IMR-90 (cell line): Measurements from ENCODE around the gene GTPBP8. TPM values are rescaled to one million over a fixed set of nuclear protein-coding genes. Genes with fewer than 3 reads are reported as not detected.

Experiments
- ATAC-seq: fragments of 200-7000 bp; cut with Tn5 transposase; 2 replicates; pipeline ENCODE4 v1.9.1; 2020; ENCODE audit warnings: low read depth, mild to moderate bottlenecking, moderate library complexity
- BruUV-seq: library from RNA; stranded (reverse); fragments of 400-500 nt; replicated peaks from 2 replicates; lab custom pipeline; 2021; lab: Mats Ljungman, UMichigan
- CTCF ChIA-PET: fragments of 300-600 bp; formaldehyde crosslinking; extraction: SDS; loops from one replicate; lab custom pipeline; 2021; ENCODE audit warnings: antibody characterized with exemption; lab: Yijun Ruan, JAX
- POLR2A ChIA-PET: fragments of 300-600 bp; sonication (Branson Sonifier 250); formaldehyde crosslinking; loops from one replicate; lab custom pipeline; 2022; ENCODE audit warnings: antibody characterized with exemption; ENCODE audit not compliant: unreplicated experiment; lab: Charles Lee
- DNase-seq: peaks from one replicate; pipeline ENCODE4 v3.0.0; 2013
- H2AFZ ChIP-seq: replicated peaks from 2 replicates; pipeline ENCODE3; 2013; ENCODE audit warnings: low read length, mild to moderate bottlenecking; ENCODE audit not compliant: poor library complexity
- H2AK5ac ChIP-seq: 2 replicates; pipeline ENCODE4 v1.6.1; 2013; ENCODE audit warnings: low read depth, low read length, inconsistent platforms
- H2AK9ac ChIP-seq: replicated peaks from 2 replicates; pipeline ENCODE3; 2013; ENCODE audit warnings: mild to moderate bottlenecking, low read depth, low read length, moderate library complexity; ENCODE audit not compliant: poor library complexity
- H2BK120ac ChIP-seq: 2 replicates; pipeline ENCODE4 v1.6.1; 2013; ENCODE audit warnings: low read depth, low read length, inconsistent platforms
- H2BK15ac ChIP-seq: 3 replicates; pipeline ENCODE4 v1.6.1; 2013; ENCODE audit warnings: low read depth, low read length, inconsistent platforms
- H2BK20ac ChIP-seq: 2 replicates; pipeline ENCODE4 v1.6.1; 2013; ENCODE audit warnings: low read depth, mild to moderate bottlenecking, inconsistent platforms, low read length, moderate library complexity
- H2BK5ac ChIP-seq: 2 replicates; pipeline ENCODE4 v1.6.1; 2013; ENCODE audit warnings: mild to moderate bottlenecking, low read depth, low read length, inconsistent platforms; ENCODE audit not compliant: poor library complexity, severe bottlenecking
- H3K14ac ChIP-seq: replicated peaks from 2 replicates; pipeline ENCODE4 v1.6.1; 2013; ENCODE audit warnings: low read depth, low read length, inconsistent platforms
- H3K18ac ChIP-seq: 2 replicates; pipeline ENCODE4 v1.6.1; 2013; ENCODE audit warnings: low read depth, low read length, control low read depth
- H3K23ac ChIP-seq: 2 replicates; pipeline ENCODE4 v1.6.1; 2013; ENCODE audit warnings: low read depth, low read length, inconsistent platforms
- H3K27ac ChIP-seq: 2 replicates; pipeline ENCODE4 v1.5.1; 2013; ENCODE audit warnings: mild to moderate bottlenecking, control low read depth, low read length; ENCODE audit not compliant: insufficient read depth
- H3K27me3 ChIP-seq: 2 replicates; pipeline ENCODE4 v1.6.1; 2013; ENCODE audit warnings: low read length; ENCODE audit not compliant: control insufficient read depth, insufficient read depth
- H3K36me3 ChIP-seq: 2 replicates; pipeline ENCODE4 v1.6.1; 2013; ENCODE audit warnings: low read length, mixed read lengths; ENCODE audit not compliant: control insufficient read depth, insufficient read depth
- H3K4ac ChIP-seq: 2 replicates; pipeline ENCODE4 v1.6.1; 2013; ENCODE audit warnings: low read depth, low read length, inconsistent platforms
- H3K4me1 ChIP-seq: 2 replicates; pipeline ENCODE4 v1.6.1; 2013; ENCODE audit warnings: low read length, mixed read lengths; ENCODE audit not compliant: control insufficient read depth, insufficient read depth
- H3K4me2 ChIP-seq: 2 replicates; pipeline ENCODE4 v1.6.1; 2013; ENCODE audit warnings: low read depth, mild to moderate bottlenecking, control low read depth, low read length, moderate library complexity
- H3K4me3 ChIP-seq: 2 replicates; pipeline ENCODE4 v1.5.1; 2013; ENCODE audit warnings: low read depth, mild to moderate bottlenecking, control low read depth, low read length, moderate library complexity; ENCODE audit not compliant: insufficient read depth
- H3K56ac ChIP-seq: 2 replicates; pipeline ENCODE4 v1.6.1; 2013; ENCODE audit warnings: low read length, inconsistent platforms; ENCODE audit not compliant: insufficient read depth; ENCODE audit errors: extremely low read depth
- H3K79me1 ChIP-seq, 2 experiments: 2 replicates each; pipeline ENCODE4 v1.6.1; 2013; ENCODE audit warnings: low read length in 2 of 2, inconsistent platforms in 1 of 2, low read depth in 1 of 2
- H3K9ac ChIP-seq: 2 replicates; pipeline ENCODE4 v1.6.1; 2013; ENCODE audit warnings: low read depth, low read length, control low read depth
- H3K9me1 ChIP-seq: 2 replicates; pipeline ENCODE4 v1.6.1; 2013; ENCODE audit warnings: low read length, inconsistent platforms; ENCODE audit not compliant: insufficient read depth
- H3K9me3 ChIP-seq: 2 replicates; pipeline ENCODE4 v1.6.1; 2013; ENCODE audit warnings: low read length; ENCODE audit not compliant: control insufficient read depth, insufficient read depth
- H4K20me1 ChIP-seq: 2 replicates; pipeline ENCODE4 v1.6.1; 2013; ENCODE audit warnings: low read length, inconsistent platforms; ENCODE audit not compliant: insufficient read depth
- H4K5ac ChIP-seq: 2 replicates; pipeline ENCODE4 v1.6.1; 2013; ENCODE audit warnings: mild to moderate bottlenecking, low read depth, low read length, control low read depth
- H4K8ac ChIP-seq, 2 experiments: 2 replicates each; pipeline ENCODE4 v1.6.1; 2013; ENCODE audit warnings: low read depth in 2 of 2, low read length in 2 of 2, control low read depth in 1 of 2, inconsistent platforms in 1 of 2
- H4K91ac ChIP-seq: 2 replicates; pipeline ENCODE4 v1.6.1; 2013; ENCODE audit warnings: low read depth, low read length, inconsistent platforms; ENCODE audit not compliant: insufficient read depth
- ELK1 ChIP-seq: fragments of 150-350 bp; IDR thresholded peaks from 2 replicates; pipeline ENCODE4 v1.6.1; 2016; ENCODE audit warnings: low read depth, mild to moderate bottlenecking, low read length, moderate library complexity, borderline replicate concordance
- MAFK ChIP-seq: IDR thresholded peaks from 2 replicates; pipeline ENCODE4 v1.6.1; 2012; ENCODE audit warnings: low read depth, low read length, improper control_type of control experiment
- WGBS, 2 experiments: methylation state at CpG; one replicate each; pipeline versions ENCODE4 v1.1.5 to v1.1.7; 2013; ENCODE audit warnings: missing lambda C conversion rate in 2 of 2; ENCODE audit not compliant: insufficient read length in 1 of 2; ENCODE audit errors: extremely low coverage in 2 of 2; 5-methylcytosine and 5-hydroxymethylcytosine counted together
- dilution Hi-C: fragments of 300-500 bp; cut with HindIII; formaldehyde crosslinking; loops from one replicate; pipeline ENCODE4 v1.14.3; 2018; ENCODE audit warnings: low sequenced_read_pairs; ENCODE audit not compliant: unreplicated experiment
- in situ Hi-C: fragments of 300-500 bp; cut with MboI; formaldehyde crosslinking; loops from 3 replicates; pipeline ENCODE4 v1.14.3; 2019; ENCODE audit warnings: low sequenced_read_pairs, inconsistent platforms, mixed read lengths
- intact Hi-C: fragments of 100-400 bp; cut with micrococcal nuclease; formaldehyde crosslinking; loops from 2 replicates; pipeline ENCODE4 v1.10.0; 2022
- polyA plus RNA-seq, 3 experiments: library from polyadenylated mRNA; depleted of rRNA; stranded (reverse); fragments of >200 nt; gene quantifications; 2 replicates each; pipeline ENCODE4 v1.2.3, GENCODE V29; 2012; ENCODE audit warnings: low replicate concordance in 1 of 3
- total RNA-seq: library from RNA; depleted of rRNA; stranded (reverse); fragments of >200 nt; gene quantifications from 2 replicates; pipeline ENCODE4 v1.2.3, GENCODE V29; 2012

Gene GTPBP8
- total and polyA plus RNA-seq, 2 of the 4 experiments (the other 2 are of a cell fraction): 15.4 to 23.9 TPM

- Histone ChIP-seq H3K56ac (no peak overlapping the region), H3K79me1 (no peaks in the 10 kb centered on the region), H3K27me3 (peaks cover 22% of the 10 kb centered on the region), H3K4me3 (no peak overlapping the region), H3K4ac (no peak overlapping the region), H2AK5ac (no peak overlapping the region), H3K14ac (no peak overlapping the region), H4K5ac (no peak overlapping the region), H2AK9ac (no peak overlapping the region), H2AFZ (no peak overlapping the region), H3K27ac (no peak overlapping the region), H3K4me1 (no peaks in the 10 kb centered on the region), H2BK15ac (no peak overlapping the region), H3K4me2 (no peak overlapping the region), H3K9me3 (no peaks in the 10 kb centered on the region), H4K8ac (no peak overlapping the region), H3K9ac (no peak overlapping the region), H4K20me1 (no peaks in the 10 kb centered on the region), H2BK120ac (no peak overlapping the region), H3K23ac (no peak overlapping the region), H4K91ac (no peak overlapping the region), H3K18ac (no peak overlapping the region), H2BK20ac (no peak overlapping the region), H2BK5ac (no peak overlapping the region), H3K9me1 (no peaks in the 10 kb centered on the region), H3K36me3 (no peaks in the 10 kb centered on the region)
- WGBS, 2 experiments: no CpG with 5 or more reads among the region's 1 CpG
- no TSS peak for BruUV-seq
- in situ Hi-C loops: no loop called here
- DNase-seq (no peak), ATAC-seq (no peak)
- intact Hi-C loops: no loop called here
- dilution Hi-C loops: no loop called here
- CTCF ChIA-PET: interaction anchor here (0.6 kb wide), 1 partner anchor 218 kb away, joined by 3 read pairs; no protein-coding TSS in a partner anchor
- POLR2A ChIA-PET: no interaction called here
- no peak for TF ChIP-seq ELK1
- TF ChIP-seq MAFK: no peak
Measured at GRCh38 chr3:112967828-112968227, 23.0 kb upstream of the GTPBP8 start.
